Fibroblast of lung (primary cell): ENCODE data around the gene FBXO31.

Experiments
- CTCF ChIP-seq, 2 donors: IDR thresholded peaks in 1 of 2; conservative IDR thresholded peaks in 1 of 2; 1 replicate in 1 of 2; 2 replicates in 1 of 2; pipeline ENCODE4 v1.5.1; 2011 to 2012; ENCODE audit warnings: low read length in 2 of 2, control low read depth in 1 of 2, inconsistent platforms in 1 of 2, low read depth in 1 of 2, mild to moderate bottlenecking in 1 of 2
- EZH2 ChIP-seq: IDR thresholded peaks from 2 replicates; pipeline ENCODE4 v1.5.1; 2012; ENCODE audit warnings: low read length, control low read depth, mild to moderate bottlenecking; ENCODE audit errors: missing control alignments

GRCh38 chr16:87295259-87295658 is 88.3 kb downstream of the FBXO31 start:
- no peak for TF ChIP-seq CTCF (conservative IDR thresholded peaks at IDR 0.05 in 1 of 2, IDR thresholded peaks at IDR 0.05 in 1 of 2; ENCODE audit: low read depth in 1 of 2, low read length in 2 of 2)
- TF ChIP-seq EZH2, result no peak
